Right atrium auricular region (tissue), 2 donors: ENCODE measurements around the gene CEP131. TPM values are rescaled to one million over a fixed set of nuclear protein-coding genes. Genes with fewer than 3 reads are reported as not detected.

Source experiments
- DNase-seq: peaks from one replicate; pipeline ENCODE4 v3.0.0-alpha.2; 2019; ENCODE audit warnings: low spot score
- H3K27ac ChIP-seq, 2 donors: fragments of 200-600 bp; sonication (generic); 1 replicate in 1 of 2; 2 replicates in 1 of 2; pipeline ENCODE4 v1.5.1; 2016 to 2019
- H3K27me3 ChIP-seq, 2 donors: fragments of 200-600 bp; sonication (generic); one replicate each; pipeline versions ENCODE4 v1.5.1 to v1.6.0; 2017 to 2019
- H3K36me3 ChIP-seq: fragments of 200-600 bp; sonication (generic); one replicate; pipeline ENCODE4 v1.5.1; 2016
- H3K4me1 ChIP-seq, 2 donors: fragments of 200-600 bp; sonication (generic); one replicate each; pipeline versions ENCODE4 v1.5.1 to v1.6.0; 2017 to 2019
- H3K4me3 ChIP-seq, 2 donors: fragments of 200-600 bp; sonication (generic); 1 replicate in 1 of 2; 2 replicates in 1 of 2; pipeline ENCODE4 v1.5.1; 2017 to 2019; ENCODE audit warnings: mild to moderate bottlenecking in 1 of 2, moderate library complexity in 1 of 2
- H3K9me3 ChIP-seq, 2 donors: fragments of 200-600 bp; sonication (generic); one replicate each; pipeline ENCODE4 v1.5.1; 2019
- total RNA-seq, 2 donors: library from RNA; depleted of rRNA; stranded (reverse); fragments of >200 nt; gene quantifications; one replicate each; pipeline ENCODE4 v1.1.0, GENCODE V29; 2016
- TF ChIP-seq, protein P1 (sequence below), 2 donors: fragments of 200-600 bp; sonication (generic); IDR thresholded peaks; one replicate each; pipeline ENCODE4 v1.5.1; 2019; ENCODE audit warnings: antibody characterized with exemption in 2 of 2

CEP131 gene
- total RNA-seq, 2 donors from 2014 or later, result 5.5 to 6.2 TPM

DNA sequence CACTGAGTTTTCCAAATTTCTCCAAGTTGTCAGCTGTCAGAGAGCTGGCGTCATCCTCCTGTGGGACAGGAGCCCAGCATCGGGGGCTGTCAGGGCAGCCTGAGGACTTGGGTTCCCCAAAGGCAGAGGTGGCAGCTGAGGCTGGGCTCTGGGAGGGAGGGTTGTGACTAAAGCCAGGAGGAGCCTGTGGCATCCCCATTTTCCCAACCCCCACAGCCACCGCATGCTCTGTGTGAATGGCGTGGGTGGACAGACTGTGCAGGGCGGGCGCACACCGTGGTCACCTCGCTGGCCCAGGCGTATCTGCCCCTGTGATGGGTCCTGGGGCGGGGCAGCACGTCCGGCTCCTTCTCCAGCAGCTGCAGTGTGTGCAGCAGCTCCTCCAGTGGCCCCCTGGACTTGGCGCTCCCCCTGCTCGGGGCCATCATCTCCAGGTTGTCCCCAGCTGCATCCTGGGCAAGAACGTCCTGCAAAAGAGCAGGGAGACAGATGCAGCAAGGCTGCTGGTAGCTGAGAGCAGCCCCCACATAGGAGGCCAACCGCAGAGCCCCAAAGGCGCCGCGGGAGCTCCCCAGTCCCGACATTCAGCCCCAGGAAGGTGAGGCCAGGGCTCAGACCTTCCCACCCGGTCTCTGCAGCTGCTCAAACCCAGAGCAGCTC, 24.8 kb downstream of the CEP131 start:
- Histone ChIP-seq H3K4me3 (no peak overlapping the region), H3K27ac (no peak overlapping the region), H3K9me3 (no peaks in the 10 kb centered on the region), H3K36me3 (no peaks in the 10 kb centered on the region), H3K4me1 (peaks cover 0 to 9% of the 10 kb centered on the region in 2 donors), H3K27me3 (no peaks in the 10 kb centered on the region)
- no peak for DNase-seq
- TF ChIP-seq, protein P1, sequence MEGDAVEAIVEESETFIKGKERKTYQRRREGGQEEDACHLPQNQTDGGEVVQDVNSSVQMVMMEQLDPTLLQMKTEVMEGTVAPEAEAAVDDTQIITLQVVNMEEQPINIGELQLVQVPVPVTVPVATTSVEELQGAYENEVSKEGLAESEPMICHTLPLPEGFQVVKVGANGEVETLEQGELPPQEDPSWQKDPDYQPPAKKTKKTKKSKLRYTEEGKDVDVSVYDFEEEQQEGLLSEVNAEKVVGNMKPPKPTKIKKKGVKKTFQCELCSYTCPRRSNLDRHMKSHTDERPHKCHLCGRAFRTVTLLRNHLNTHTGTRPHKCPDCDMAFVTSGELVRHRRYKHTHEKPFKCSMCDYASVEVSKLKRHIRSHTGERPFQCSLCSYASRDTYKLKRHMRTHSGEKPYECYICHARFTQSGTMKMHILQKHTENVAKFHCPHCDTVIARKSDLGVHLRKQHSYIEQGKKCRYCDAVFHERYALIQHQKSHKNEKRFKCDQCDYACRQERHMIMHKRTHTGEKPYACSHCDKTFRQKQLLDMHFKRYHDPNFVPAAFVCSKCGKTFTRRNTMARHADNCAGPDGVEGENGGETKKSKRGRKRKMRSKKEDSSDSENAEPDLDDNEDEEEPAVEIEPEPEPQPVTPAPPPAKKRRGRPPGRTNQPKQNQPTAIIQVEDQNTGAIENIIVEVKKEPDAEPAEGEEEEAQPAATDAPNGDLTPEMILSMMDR (IDR thresholded peaks at IDR 0.05), result no peak

GRCh38 chr17:81197409-81197795, 25.4 kb downstream of the CEP131 start:
- Histone ChIP-seq H3K36me3 (no peaks in the 10 kb centered on the region), H3K4me1 (peaks cover 0 to 9% of the 10 kb centered on the region in 2 donors), H3K27me3 (no peaks in the 10 kb centered on the region), H3K4me3 (no peak overlapping the region), H3K9me3 (no peaks in the 10 kb centered on the region), H3K27ac (no peak overlapping the region)
- TF ChIP-seq, protein P1 (IDR thresholded peaks at IDR 0.05), result no peak
- no peak for DNase-seq

DNA sequence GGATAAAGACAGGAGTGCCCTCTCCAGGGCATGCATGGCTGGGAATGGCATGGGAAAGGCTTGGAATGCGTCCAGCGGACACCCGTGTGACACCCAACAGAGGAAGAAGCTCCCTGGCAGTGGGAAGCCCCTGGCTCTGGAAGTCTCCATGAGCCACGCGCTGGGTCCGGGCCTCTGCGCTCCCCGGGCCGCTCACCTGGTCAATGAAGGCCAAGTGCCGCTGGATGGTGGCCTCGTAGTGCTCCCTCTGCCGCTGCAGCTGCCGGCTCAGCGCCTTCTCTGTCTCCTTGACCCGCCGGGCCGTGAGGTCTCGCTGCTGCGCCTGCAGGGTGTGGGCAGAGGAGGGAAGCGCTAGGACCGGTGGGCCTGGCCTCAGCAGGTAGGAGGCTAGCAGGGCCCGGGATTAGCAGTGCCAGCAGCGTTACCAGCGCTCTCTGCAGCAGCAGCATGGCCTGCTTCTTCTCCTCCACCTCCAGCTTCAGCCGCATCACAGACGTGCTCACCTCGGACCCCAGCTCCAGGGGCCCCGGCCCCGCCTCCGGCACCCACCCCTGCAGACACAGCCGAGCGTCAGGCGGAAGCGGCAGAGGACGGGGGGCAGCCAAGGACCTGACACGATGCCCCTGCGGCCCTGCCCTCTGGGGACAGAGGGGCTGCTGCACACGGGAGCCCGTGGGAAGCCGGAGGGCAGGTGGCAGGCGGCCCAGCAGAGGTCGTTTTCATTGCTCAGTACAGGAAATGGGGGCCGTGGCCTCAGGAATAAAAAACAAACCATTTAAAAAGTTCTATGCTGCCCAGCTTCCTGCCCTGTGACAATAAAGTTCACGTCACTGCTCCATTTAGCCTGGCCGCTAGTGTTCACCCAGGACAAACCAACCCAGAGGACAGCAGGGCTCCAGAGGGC, 26.0 kb downstream of the CEP131 start:
- DNase-seq, result no peak
- H3K9me3 ChIP-seq, result no peaks in the 10 kb centered on the region
- no peaks in the 10 kb centered on the region for H3K36me3 ChIP-seq
- no peaks in the 10 kb centered on the region for H3K27me3 ChIP-seq
- no peak overlapping the region for H3K27ac ChIP-seq
- H3K4me3 ChIP-seq, result no peak overlapping the region
- TF ChIP-seq, protein P1 (IDR thresholded peaks at IDR 0.05), result no peak
- peaks cover 0 to 9% of the 10 kb centered on the region in 2 donors for H3K4me1 ChIP-seq

DNA sequence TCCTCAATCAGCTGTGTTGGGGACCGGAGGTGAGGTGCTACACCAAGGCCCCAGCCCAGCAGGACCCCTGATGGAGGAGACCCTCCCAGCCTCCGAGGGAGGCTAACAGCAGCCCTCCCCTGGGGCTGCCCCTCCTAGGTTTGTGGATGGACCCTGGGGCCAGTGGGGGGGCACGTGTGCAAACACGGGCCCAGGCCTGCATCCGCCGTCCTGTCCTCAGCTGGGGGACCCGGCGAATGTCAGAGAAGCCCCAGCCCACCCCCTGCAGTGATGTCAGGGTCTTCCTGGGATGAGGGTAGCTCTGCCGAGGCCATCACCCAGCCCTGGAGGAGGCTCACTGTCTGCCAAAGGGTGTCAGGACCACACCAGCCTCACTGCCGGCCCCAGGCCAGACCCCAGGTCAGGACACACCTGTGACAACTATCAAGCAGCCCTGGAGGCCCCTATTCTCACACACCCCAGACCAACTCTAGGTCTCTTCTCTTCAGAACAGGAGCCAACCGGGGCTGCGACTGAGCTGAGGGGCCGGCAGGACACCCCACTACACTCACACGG, 26.7 kb downstream of the CEP131 start:
- H3K4me3 ChIP-seq, result no peak overlapping the region
- no peak for DNase-seq
- no peak overlapping the region for H3K27ac ChIP-seq
- H3K36me3 ChIP-seq, result no peaks in the 10 kb centered on the region
- peaks cover 0 to 8% of the 10 kb centered on the region in 2 donors for H3K4me1 ChIP-seq
- H3K9me3 ChIP-seq, result no peaks in the 10 kb centered on the region
- TF ChIP-seq, protein P1 (IDR thresholded peaks at IDR 0.05), result no peak
- H3K27me3 ChIP-seq, result no peaks in the 10 kb centered on the region

DNA sequence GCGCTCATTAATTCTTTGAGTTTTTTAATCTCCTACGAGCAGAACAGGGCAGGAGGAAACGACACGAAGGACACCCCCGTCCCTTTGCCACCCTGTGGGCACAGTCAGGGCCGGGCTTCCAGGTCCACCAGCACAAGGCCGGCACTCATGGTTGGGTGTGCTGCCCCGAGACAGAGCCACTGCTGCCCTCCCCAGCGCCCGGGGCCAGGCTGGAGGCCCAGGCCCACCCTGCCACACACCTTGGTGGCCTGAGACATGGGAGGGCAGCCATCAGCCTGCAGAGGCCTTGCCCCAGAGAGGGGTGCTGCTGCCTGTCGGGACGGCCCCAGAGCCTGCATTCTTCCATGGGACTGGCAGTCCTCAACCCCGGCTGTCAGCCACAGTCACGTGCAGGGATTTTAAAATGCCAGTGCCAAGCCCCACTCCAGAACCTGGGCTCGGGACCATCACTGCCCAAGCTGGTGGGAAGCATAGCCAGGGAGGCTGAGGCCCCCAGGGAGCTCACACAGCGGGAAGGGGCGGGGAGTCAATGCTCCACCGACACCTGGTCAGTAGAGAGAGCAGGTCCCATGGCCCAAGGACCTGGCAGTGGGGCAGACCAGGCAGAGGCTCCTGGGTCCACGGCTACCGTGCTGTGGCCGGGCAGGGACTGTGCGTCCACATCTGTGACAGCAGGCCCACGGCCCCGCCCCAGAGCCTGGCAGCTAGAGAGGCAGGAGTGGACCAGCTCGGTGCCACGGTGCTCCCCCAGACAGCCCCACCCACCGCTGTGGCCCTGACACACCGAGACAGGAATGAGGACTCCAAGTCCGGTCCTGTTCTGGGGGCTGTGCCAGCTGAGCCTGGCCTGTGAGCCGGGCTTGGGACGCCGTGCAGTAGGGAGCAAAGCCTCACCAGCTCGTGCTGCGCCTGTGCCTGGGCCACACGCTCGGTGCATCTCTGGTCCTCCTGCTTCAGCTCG, 27.5 kb downstream of the CEP131 start:
- Histone ChIP-seq H3K36me3 (no peaks in the 10 kb centered on the region), H3K4me3 (no peak overlapping the region), H3K27ac (no peak overlapping the region), H3K9me3 (no peaks in the 10 kb centered on the region), H3K27me3 (no peaks in the 10 kb centered on the region), H3K4me1 (no peaks in the 10 kb centered on the region)
- no peak for DNase-seq
- TF ChIP-seq, protein P1 (IDR thresholded peaks at IDR 0.05), result no peak
